Mesenchymal stem cell (in vitro differentiated cells and primary cell): ENCODE measurements around the gene FAM181A. TPM values are rescaled to one million over a fixed set of nuclear protein-coding genes. Genes with fewer than 3 reads are reported as not detected.

Source experiments
- DNase-seq: peaks from one replicate; pipeline ENCODE4 v3.0.0-alpha.2; 2013
- H2AFZ ChIP-seq: one replicate; pipeline ENCODE4 v1.6.1; 2013; ENCODE audit warnings: low read depth, mild to moderate bottlenecking, control low read depth, inconsistent platforms, low read length, moderate library complexity
- H2AK5ac ChIP-seq: 2 replicates; pipeline ENCODE4 v1.6.1; 2013; ENCODE audit warnings: low read length, moderate library complexity, mild to moderate bottlenecking, inconsistent platforms; ENCODE audit not compliant: severe bottlenecking
- H2BK120ac ChIP-seq: one replicate; pipeline ENCODE4 v1.6.1; 2013; ENCODE audit warnings: low read depth, mild to moderate bottlenecking, inconsistent platforms, low read length, moderate library complexity
- H2BK12ac ChIP-seq, 2 experiments: one replicate each; pipeline ENCODE4 v1.6.1; 2013; ENCODE audit warnings: inconsistent platforms in 2 of 2, low read length in 2 of 2, mild to moderate bottlenecking in 2 of 2, moderate library complexity in 2 of 2, control low read depth in 1 of 2
- H2BK15ac ChIP-seq: one replicate; pipeline ENCODE4 v1.6.1; 2013; ENCODE audit warnings: mild to moderate bottlenecking, low read depth, inconsistent platforms; ENCODE audit not compliant: poor library complexity, severe bottlenecking
- H2BK5ac ChIP-seq: 2 replicates; pipeline ENCODE4 v1.6.1; 2013; ENCODE audit warnings: low read depth, mild to moderate bottlenecking, low read length, control low read depth, inconsistent platforms; ENCODE audit not compliant: poor library complexity, severe bottlenecking
- H3K14ac ChIP-seq, 2 experiments: one replicate each; pipeline ENCODE4 v1.6.1; 2013; ENCODE audit warnings: inconsistent platforms in 2 of 2, low read length in 2 of 2, control low read depth in 1 of 2, mild to moderate bottlenecking in 1 of 2, moderate library complexity in 1 of 2
- H3K18ac ChIP-seq, 2 experiments: one replicate each; pipeline ENCODE4 v1.6.1; 2013; ENCODE audit warnings: inconsistent platforms in 2 of 2, low read length in 2 of 2, control low read depth in 1 of 2, low read depth in 1 of 2, mild to moderate bottlenecking in 1 of 2
- H3K23ac ChIP-seq, 2 experiments: one replicate each; pipeline ENCODE4 v1.6.1; 2013; ENCODE audit warnings: inconsistent platforms in 2 of 2, low read length in 2 of 2, mild to moderate bottlenecking in 2 of 2, moderate library complexity in 2 of 2, control low read depth in 1 of 2
- H3K27ac ChIP-seq: 2 replicates; pipeline ENCODE4 v1.5.1; 2013; ENCODE audit warnings: mild to moderate bottlenecking, moderate library complexity, low read length, control low read depth, inconsistent platforms; ENCODE audit not compliant: poor library complexity, severe bottlenecking
- H3K27me3 ChIP-seq, 2 experiments: 2 replicates each; pipeline versions ENCODE4 v1.6.1 to v1.7.0; 2013; ENCODE audit warnings: low read length in 2 of 2, mild to moderate bottlenecking in 2 of 2, moderate library complexity in 2 of 2, control low read depth in 1 of 2, inconsistent platforms in 1 of 2; ENCODE audit not compliant: control insufficient read depth in 1 of 2, insufficient read depth in 1 of 2
- H3K36me3 ChIP-seq, 2 experiments: 2 replicates each; pipeline versions ENCODE4 v1.6.1 to v1.7.0; 2013; ENCODE audit warnings: low read length in 2 of 2, control low read depth in 1 of 2, inconsistent platforms in 1 of 2, low read depth in 1 of 2, mild to moderate bottlenecking in 1 of 2; ENCODE audit not compliant: insufficient read depth in 2 of 2, control insufficient read depth in 1 of 2
- H3K4ac ChIP-seq, 2 experiments: one replicate each; pipeline ENCODE4 v1.6.1; 2013; ENCODE audit warnings: inconsistent platforms in 2 of 2, low read length in 2 of 2, mild to moderate bottlenecking in 2 of 2, moderate library complexity in 2 of 2, control low read depth in 1 of 2, low read depth in 1 of 2
- H3K4me1 ChIP-seq: 2 replicates; pipeline ENCODE4 v1.6.1; 2013; ENCODE audit warnings: low read depth, low read length, control low read depth; ENCODE audit not compliant: control insufficient read depth, insufficient read depth
- H3K4me2 ChIP-seq: 2 replicates; pipeline ENCODE4 v1.6.1; 2013; ENCODE audit warnings: low read length, mild to moderate bottlenecking, inconsistent platforms; ENCODE audit not compliant: poor library complexity, severe bottlenecking
- H3K4me3 ChIP-seq, 2 experiments: 2 replicates each; pipeline versions ENCODE4 v1.5.1 to v1.7.0; 2013; ENCODE audit warnings: low read length in 2 of 2, mild to moderate bottlenecking in 2 of 2, control low read depth in 1 of 2, low read depth in 1 of 2; ENCODE audit not compliant: insufficient read depth in 1 of 2
- H3K79me1 ChIP-seq: replicated peaks from 2 replicates; pipeline ENCODE4 v1.6.1; 2013; ENCODE audit warnings: mild to moderate bottlenecking, control low read depth, low read length, inconsistent platforms; ENCODE audit not compliant: poor library complexity, severe bottlenecking
- H3K9ac ChIP-seq: 2 replicates; pipeline ENCODE4 v1.7.0; 2013; ENCODE audit warnings: mild to moderate bottlenecking, low read length, moderate library complexity
- H3K9me3 ChIP-seq: 2 replicates; pipeline ENCODE4 v1.7.0; 2013; ENCODE audit warnings: mild to moderate bottlenecking, low read length; ENCODE audit not compliant: control insufficient read depth
- H4K8ac ChIP-seq: one replicate; pipeline ENCODE4 v1.6.1; 2013; ENCODE audit warnings: inconsistent platforms, mild to moderate bottlenecking, low read length, moderate library complexity
- H4K91ac ChIP-seq: one replicate; pipeline ENCODE4 v1.6.1; 2013; ENCODE audit warnings: mild to moderate bottlenecking, low read length, inconsistent platforms
- WGBS: methylation state at CpG from one replicate; pipeline ENCODE4 v1.1.7; 2013; ENCODE audit warnings: mixed read lengths; 5-methylcytosine and 5-hydroxymethylcytosine counted together
- polyA plus RNA-seq, 2 experiments: library from polyadenylated mRNA; stranded (reverse); fragments of 200-250 nt; gene quantifications; one replicate each; pipeline ENCODE4 v1.2.3, GENCODE V29; 2013

FAM181A gene
- not detected for polyA plus RNA-seq (2013, experiment 1 of 2)
- polyA plus RNA-seq (2013, experiment 2 of 2), result not detected

DNA sequence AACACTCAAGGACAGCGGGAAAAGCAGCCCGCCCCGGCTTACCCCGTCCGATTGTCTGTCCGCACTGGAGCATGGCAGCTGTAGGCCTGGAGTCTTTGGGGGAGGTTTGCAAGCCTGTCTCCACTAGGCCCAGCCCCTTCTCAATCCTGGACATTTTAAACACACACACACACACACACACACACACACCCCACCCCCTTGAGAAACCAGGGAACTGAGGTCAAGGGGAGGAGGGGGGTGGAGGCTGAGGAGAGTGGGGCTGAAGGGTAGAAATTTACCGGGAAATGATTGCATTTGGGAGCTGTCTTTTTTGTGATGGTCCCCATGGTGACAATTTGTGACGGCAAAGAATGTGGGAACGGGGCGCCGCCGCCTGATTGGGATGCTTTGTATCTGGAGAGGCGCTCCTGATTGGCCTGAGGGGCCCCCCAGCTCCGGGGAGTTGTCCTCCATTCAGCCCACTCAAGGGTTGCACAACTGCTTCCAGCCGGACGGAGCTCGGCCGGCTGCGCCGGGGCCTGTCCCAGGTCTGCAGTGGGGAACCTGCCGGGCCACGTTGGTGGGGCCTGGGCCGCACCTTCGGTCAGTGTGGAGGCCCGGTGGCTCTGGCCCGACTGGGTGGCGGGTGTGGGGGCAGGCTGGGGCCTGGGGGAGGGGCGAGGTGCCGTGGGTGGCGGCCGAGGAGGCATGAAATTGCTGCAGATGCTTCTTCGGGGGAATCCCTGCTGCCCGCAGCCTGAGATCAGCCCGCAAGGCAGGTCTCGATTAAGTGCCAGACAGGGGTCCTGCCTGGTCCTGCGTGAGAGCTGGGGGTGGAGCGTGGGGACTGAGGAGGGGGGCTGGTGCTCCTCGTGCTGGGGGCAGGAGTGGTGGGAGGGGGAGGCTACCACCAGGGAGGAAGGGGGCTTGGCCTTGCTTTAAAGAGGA, at the start of gene FAM181A:
FAM181A (plus strand) TSS at position 472 of the 927 bp plus-strand sequence. CDS start 942 bp downstream, outside the sequence.
- Histone ChIP-seq H2AFZ (no peak within 1 kb of the TSS), H2BK12ac (no peak within 1 kb of the TSS), H3K9me3 (no peaks in the 10 kb centered on the region), H3K4ac (no peak within 1 kb of the TSS), H3K18ac (no peak within 1 kb of the TSS), H2BK5ac (no peak within 1 kb of the TSS), H3K79me1 (no peaks in the 10 kb centered on the region), H3K4me1 (no peaks in the 10 kb centered on the region), H4K8ac (no peak within 1 kb of the TSS), H2BK120ac (no peak within 1 kb of the TSS), H3K23ac (no peak within 1 kb of the TSS), H2BK15ac (no peak within 1 kb of the TSS), H3K4me3 (no peak within 1 kb of the TSS), H3K27ac (no peak within 1 kb of the TSS), H3K36me3 (no peaks in the 10 kb centered on the region), H3K27me3 (peaks cover 36 to 38% of the 10 kb centered on the region in 2 experiments), H3K14ac (no peak within 1 kb of the TSS), H3K9ac (no peak within 1 kb of the TSS), H2AK5ac (no peak within 1 kb of the TSS), H4K91ac (no peak within 1 kb of the TSS), H3K4me2 (no peak within 1 kb of the TSS)
- WGBS, result 83% methylated on average over 32 of the region's 38 CpGs
- no peak for DNase-seq

DNA sequence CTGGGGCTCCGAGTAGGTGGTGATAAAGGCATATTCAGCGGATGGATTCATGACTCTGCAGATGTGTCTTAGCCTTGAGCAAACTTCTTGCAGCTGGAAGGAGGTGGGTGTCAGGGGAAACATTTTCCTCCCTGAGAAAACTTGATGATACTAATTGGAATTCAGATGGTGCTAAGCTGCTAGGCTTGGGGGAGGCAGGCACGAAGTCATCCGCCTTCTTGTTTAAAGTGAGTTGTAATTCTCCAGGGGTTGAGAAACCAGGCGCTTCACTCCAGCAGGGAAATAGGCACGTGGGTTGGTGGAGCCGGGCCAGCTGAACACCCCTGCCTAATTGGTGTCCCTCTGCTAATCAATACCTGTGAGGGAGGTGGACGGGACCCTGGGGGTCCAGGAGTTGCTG, 48.9 kb upstream of the FAM181A start:
- H2BK5ac ChIP-seq, result no peak overlapping the region
- H3K27me3 ChIP-seq, result peaks cover 7 to 22% of the 10 kb centered on the region in 2 experiments
- WGBS, result 75% methylated on average over 8 of the region's 8 CpGs
- peaks cover 2% of the 10 kb centered on the region for H3K4me1 ChIP-seq
- no peak overlapping the region for H2AK5ac ChIP-seq
- H2AFZ ChIP-seq, result no peak overlapping the region
- DNase-seq, result no peak
- no peak overlapping the region for H4K91ac ChIP-seq
- H3K9ac ChIP-seq, result no peak overlapping the region
- H3K27ac ChIP-seq, result no peak overlapping the region
- H3K9me3 ChIP-seq, result peaks cover 6% of the 10 kb centered on the region
- no peak overlapping the region for H2BK12ac ChIP-seq
- H3K18ac ChIP-seq, result no peak overlapping the region
- no peak overlapping the region for H3K23ac ChIP-seq
- no peaks in the 10 kb centered on the region for H3K79me1 ChIP-seq
- H3K4me3 ChIP-seq, result no peak overlapping the region
- no peak overlapping the region for H3K4ac ChIP-seq
- no peak overlapping the region for H3K4me2 ChIP-seq
- H3K36me3 ChIP-seq, result no peaks in the 10 kb centered on the region
- no peak overlapping the region for H2BK120ac ChIP-seq
- H3K14ac ChIP-seq, result no peak overlapping the region
- no peak overlapping the region for H2BK15ac ChIP-seq
- H4K8ac ChIP-seq, result no peak overlapping the region

DNA sequence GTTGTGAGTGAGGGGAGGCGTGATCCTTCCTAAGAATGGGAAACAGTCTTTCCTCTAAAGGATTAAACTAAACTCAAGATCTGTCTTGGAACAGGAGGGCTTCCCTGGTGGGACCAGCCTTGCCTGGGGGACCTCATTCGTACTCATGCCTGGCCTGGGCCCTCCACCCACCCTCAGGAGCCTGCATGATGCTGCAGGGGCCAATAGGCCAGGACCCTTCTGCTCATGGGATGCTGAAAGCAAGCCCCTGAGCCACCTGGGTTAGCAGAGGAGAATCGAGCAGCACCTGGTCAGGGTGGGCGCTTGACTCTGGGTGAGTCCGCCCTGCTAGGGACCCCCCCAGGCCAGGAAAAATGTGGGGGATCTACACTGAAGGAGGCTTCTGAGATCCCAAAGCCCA, 48.3 kb upstream of the FAM181A start:
- Histone ChIP-seq H3K23ac (no peak overlapping the region), H3K27ac (no peak overlapping the region), H4K8ac (no peak overlapping the region), H3K14ac (no peak overlapping the region), H3K36me3 (no peaks in the 10 kb centered on the region), H2AFZ (no peak overlapping the region), H2BK12ac (no peak overlapping the region), H2BK15ac (no peak overlapping the region), H3K4me1 (peaks cover 2% of the 10 kb centered on the region), H3K4ac (no peak overlapping the region), H2AK5ac (no peak overlapping the region), H3K18ac (no peak overlapping the region), H3K4me3 (no peak overlapping the region), H3K9me3 (peaks cover 6% of the 10 kb centered on the region), H3K79me1 (no peaks in the 10 kb centered on the region), H2BK120ac (no peak overlapping the region), H3K4me2 (no peak overlapping the region), H2BK5ac (no peak overlapping the region), H4K91ac (no peak overlapping the region), H3K27me3 (peaks cover 7 to 17% of the 10 kb centered on the region in 2 experiments), H3K9ac (no peak overlapping the region)
- 86% methylated on average over 4 of the region's 5 CpGs for WGBS
- DNase-seq, result no peak

DNA sequence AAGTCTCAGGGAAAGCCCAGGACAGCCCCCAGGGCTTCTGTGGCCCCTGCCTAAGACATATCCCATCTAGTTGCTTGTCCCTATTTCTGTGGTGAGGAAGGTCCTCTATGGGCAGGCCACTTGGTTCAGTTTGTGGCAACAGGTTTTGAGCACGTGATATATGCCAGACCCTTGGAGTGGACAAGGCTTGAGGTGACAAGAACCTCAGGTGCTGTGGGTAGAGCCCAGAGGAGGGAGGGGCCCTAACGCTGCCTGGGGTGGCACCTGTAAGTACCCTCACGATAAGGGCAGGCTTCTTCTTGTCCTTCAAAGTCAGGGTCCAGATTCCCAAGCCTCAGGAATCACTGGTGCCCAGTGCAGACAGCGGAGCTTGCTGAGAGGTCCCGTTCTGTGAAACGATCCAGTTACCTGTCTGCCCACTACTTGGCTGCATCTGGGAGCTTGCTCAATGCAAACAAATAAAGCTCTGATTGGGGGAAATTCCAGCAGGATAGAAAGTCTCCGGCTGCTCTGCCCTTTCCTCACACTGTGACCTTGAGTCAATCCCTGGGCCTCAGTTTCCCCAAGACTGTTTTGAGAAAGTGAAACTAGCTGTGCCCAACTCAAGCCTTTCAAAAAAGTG, 47.7 kb upstream of the FAM181A start:
- peaks cover 7 to 17% of the 10 kb centered on the region in 2 experiments for H3K27me3 ChIP-seq
- no peaks in the 10 kb centered on the region for H3K36me3 ChIP-seq
- H3K9me3 ChIP-seq, result peaks cover 6% of the 10 kb centered on the region
- no peak overlapping the region for H3K27ac ChIP-seq
- no peak overlapping the region for H2AK5ac ChIP-seq
- no peak overlapping the region for H3K14ac ChIP-seq
- peak overlapping the region in 1 of 2 experiments; percentile 45 for H3K4me3 ChIP-seq
- peaks cover 2% of the 10 kb centered on the region for H3K4me1 ChIP-seq
- DNase-seq, result no peak
- no peak overlapping the region for H3K18ac ChIP-seq
- no peak overlapping the region for H4K8ac ChIP-seq
- no peak overlapping the region for H2BK12ac ChIP-seq
- WGBS, result 66% methylated on average over 7 of the region's 7 CpGs
- H2AFZ ChIP-seq, result no peak overlapping the region
- H2BK15ac ChIP-seq, result no peak overlapping the region
- H3K79me1 ChIP-seq, result no peaks in the 10 kb centered on the region
- no peak overlapping the region for H3K4me2 ChIP-seq
- no peak overlapping the region for H4K91ac ChIP-seq
- H2BK120ac ChIP-seq, result no peak overlapping the region
- H3K9ac ChIP-seq, result no peak overlapping the region
- no peak overlapping the region for H3K23ac ChIP-seq
- no peak overlapping the region for H3K4ac ChIP-seq
- H2BK5ac ChIP-seq, result no peak overlapping the region
